LNCaP clone FGC (cell line): ENCODE measurements around the gene EVA1C.
"Not testable (repeated sequence)": the region's sequence is repeated elsewhere in the genome, so short reads cannot be mapped to it uniquely, and the experiment has no call there.

ENCODE experiments used
- DNase-seq: peaks from one replicate; pipeline ENCODE4 v3.0.0-alpha.2; 2011; ENCODE audit warnings: low read depth
- H3K4me3 ChIP-seq: 2 replicates; pipeline ENCODE4 v1.5.1; 2011; ENCODE audit warnings: mild to moderate bottlenecking, low read depth, low read length, control low read depth
- CTCF ChIP-seq: IDR thresholded peaks from 2 replicates; pipeline ENCODE4 v1.5.1; 2012; ENCODE audit warnings: mild to moderate bottlenecking; ENCODE audit not compliant: control insufficient read depth, insufficient read depth; ENCODE audit errors: extremely low read depth

EVA1C gene

GRCh38 chr21:32424191-32424535, 11.7 kb downstream of the EVA1C start:
- DNase-seq, result no peak
- no peak overlapping the region for H3K4me3 ChIP-seq
- no peak for TF ChIP-seq CTCF

GRCh38 chr21:32424674-32425073, 12.2 kb downstream of the EVA1C start:
- no peak for TF ChIP-seq CTCF
- DNase-seq, result no peak

GRCh38 chr21:32425628-32426027, 13.1 kb downstream of the EVA1C start:
- DNase-seq, result no peak
- no peak overlapping the region for H3K4me3 ChIP-seq
- TF ChIP-seq CTCF, result no peak

More at GRCh38 chr21:32424674-32425073, 12.2 kb downstream of the EVA1C start:
- H3K4me3 ChIP-seq, result no peak overlapping the region

- TF ChIP-seq CTCF, result no peak
- no peak overlapping the region for H3K4me3 ChIP-seq
- no peak for DNase-seq
Observed at GRCh38 chr21:32426066-32426465, 13.6 kb downstream of the EVA1C start.

GRCh38 chr21:32426592-32427051, 14.1 kb downstream of the EVA1C start:
- no peak overlapping the region for H3K4me3 ChIP-seq
- DNase-seq, result no peak

GRCh38 chr21:32427958-32428623, 15.6 kb downstream of the EVA1C start:
- H3K4me3 ChIP-seq, result no peak overlapping the region
- TF ChIP-seq CTCF, result no peak
- no peak for DNase-seq

More at GRCh38 chr21:32426592-32427051, 14.1 kb downstream of the EVA1C start:
- TF ChIP-seq CTCF, result no peak

- H3K4me3 ChIP-seq, DNase-seq: not testable (repeated sequence)
Observed at GRCh38 chr21:32432982-32433660, 20.6 kb downstream of the EVA1C start.
